ENCODE results near the gene SH3TC2. TPM values are rescaled to one million over a fixed set of nuclear protein-coding genes. Genes with fewer than 3 reads are reported as not detected.

SH3TC2 gene
- polyA plus RNA-seq, 1 of the 3 experiments (the other 2 are of a cell fraction): 1.1 TPM

- peak overlapping the region; percentile 44; the same call in 1 of the 2 replicates for H3K9ac ChIP-seq
- no peak for DNase-seq
- 1% methylated on average over 5 of the region's 5 CpGs for WGBS (ENCODE audit: low lambda C conversion rate)
- TF ChIP-seq TEAD4 (IDR thresholded peaks at IDR 0.05; ENCODE audit: borderline replicate concordance, insufficient read depth) (peak; percentile 99), RXRA (IDR thresholded peaks at IDR 0.05; ENCODE audit: borderline replicate concordance, low read depth) (peak; percentile 95), NRF1 (IDR thresholded peaks at IDR 0.05; ENCODE audit: low read depth, low read length) (no peak), FOXM1 (IDR thresholded peaks at IDR 0.05; ENCODE audit: low read depth) (peak; percentile 89), IRF3 (IDR thresholded peaks at IDR 0.05; ENCODE audit: low read depth, low read length) (no peak), TAF1 (IDR thresholded peaks at IDR 0.05; ENCODE audit: borderline replicate concordance, low read depth, low read length) (peak; percentile 54; the same call in 1 of the 2 replicates), RAD21 (IDR thresholded peaks at IDR 0.05; ENCODE audit: low read length) (no peak), MEF2A (IDR thresholded peaks at IDR 0.05; ENCODE audit: borderline replicate concordance, low read depth) (peak; percentile 86; the same call in 1 of the 2 replicates), SMC3 (IDR thresholded peaks at IDR 0.05; ENCODE audit: low read depth, low read length) (peak; percentile 12; the same call in 1 of the 2 replicates), GATA2 (CRISPR knock-in tag; IDR thresholded peaks at IDR 0.05) (no peak), REST (IDR thresholded peaks at IDR 0.05; ENCODE audit: low read depth, low read length) (peak; percentile 66), RFX5 (IDR thresholded peaks at IDR 0.05; ENCODE audit: low read length) (no peak), POLR2AphosphoS5 (IDR thresholded peaks at IDR 0.05; ENCODE audit: low read depth, low read length) (peak; percentile 86; the same call in 1 of the 2 replicates), PBX3 (IDR thresholded peaks at IDR 0.05) (peak; percentile 95), SIN3A (IDR thresholded peaks at IDR 0.05; ENCODE audit: borderline replicate concordance, low read depth, low read length) (peak; percentile 83; the same call in 1 of the 2 replicates), MAX (IDR thresholded peaks at IDR 0.05; ENCODE audit: low read depth) (peak; percentile 83), EP300 (IDR thresholded peaks at IDR 0.05; ENCODE audit: borderline replicate concordance in 1 of 2, low read depth in 1 of 2, low read length in 1 of 2) (peak; percentile 52 to 97; a peak in 3 of 4 replicates), FOSL2 (IDR thresholded peaks at IDR 0.05; ENCODE audit: borderline replicate concordance, low read depth) (peak; percentile 86), GABPA (IDR thresholded peaks at IDR 0.05; ENCODE audit: low read depth) (no peak), JUND (IDR thresholded peaks at IDR 0.05) (peak; percentile 95), NFIC (IDR thresholded peaks at IDR 0.05; ENCODE audit: borderline replicate concordance) (peak; percentile 95), YY1 (IDR thresholded peaks at IDR 0.05; ENCODE audit: low read depth) (peak; percentile 24; the same call in 1 of the 2 replicates), ELF1 (IDR thresholded peaks at IDR 0.05) (no peak), ZBTB33 (IDR thresholded peaks at IDR 0.05; ENCODE audit: borderline replicate concordance, low read depth) (peak; percentile 91), USF2 (IDR thresholded peaks at IDR 0.05; ENCODE audit: borderline replicate concordance, low read depth, low read length) (no peak), TCF12 (IDR thresholded peaks at IDR 0.05) (peak; percentile 99)
- no peak overlapping the region for H3K4me3 ChIP-seq (ENCODE audit: low read depth in 2 of 2, low read length in 1 of 2)
- ChIA-PET CTCF (interaction anchor here (0.5 to 3.1 kb wide), 8 partner anchors 31 to 553 kb away, joined by 3 to 24 read pairs (median 8); no protein-coding TSS in a partner anchor), POLR2A (no interaction called here)
- H4K20me1 ChIP-seq (ENCODE audit: insufficient read depth): no peaks in the 10 kb centered on the region; the same call in 1 of the 2 replicates
- no peaks in the 10 kb centered on the region for H3K9me2 ChIP-seq
- no peaks in the 10 kb centered on the region for H3K27me3 ChIP-seq (ENCODE audit: insufficient read depth)
- H3K36me3 ChIP-seq (replicated peaks in 1 of 2; ENCODE audit: control insufficient read depth in 1 of 2, insufficient read depth in 2 of 2, low read length in 1 of 2): no peaks in the 10 kb centered on the region
- H3K4me2 ChIP-seq: peak overlapping the region; percentile 61
- peak overlapping the region in 1 of 2 experiments; percentile 80; a peak in 2 of 4 replicates for H3K27ac ChIP-seq (ENCODE audit: low read depth in 2 of 2, low read length in 1 of 2)
- no peak overlapping the region for H2AFZ ChIP-seq (ENCODE audit: low read depth)
- H3K79me2 ChIP-seq (ENCODE audit: insufficient read depth): no peaks in the 10 kb centered on the region
- no peaks in the 10 kb centered on the region for H3K9me3 ChIP-seq
- peaks cover 14% of the 10 kb centered on the region for H3F3A ChIP-seq (replicated peaks; ENCODE audit: insufficient read depth)
- H3K4me1 ChIP-seq (ENCODE audit: control insufficient read depth in 1 of 2, insufficient read depth in 2 of 2, low read depth in 1 of 2, low read length in 1 of 2): peaks cover 7 to 12% of the 10 kb centered on the region in 2 experiments; a peak in 3 of 4 replicates
Measured at GRCh38 chr5:149002053-149002452, 60.8 kb downstream of the SH3TC2 start.

All from SK-N-SH (cell line).